Skeletal muscle tissue (tissue), 4 donors: ENCODE results near the gene AKAP13. TPM values are rescaled to one million over a fixed set of nuclear protein-coding genes. Genes with fewer than 3 reads are reported as not detected.

Experiments
- H3K27ac ChIP-seq: one replicate; pipeline ENCODE4 v1.7.0; 2013; ENCODE audit warnings: mild to moderate bottlenecking, low read depth, low read length, inconsistent platforms
- H3K27me3 ChIP-seq, 3 donors: one replicate each; pipeline ENCODE4 v1.7.0; 2013; ENCODE audit warnings: low read length in 3 of 3; ENCODE audit not compliant: control insufficient read depth in 3 of 3, insufficient read depth in 3 of 3
- H3K36me3 ChIP-seq, 3 donors: one replicate each; pipeline ENCODE4 v1.7.0; 2013; ENCODE audit warnings: low read length in 3 of 3; ENCODE audit not compliant: control insufficient read depth in 3 of 3, insufficient read depth in 3 of 3
- H3K4me1 ChIP-seq, 3 donors: one replicate each; pipeline ENCODE4 v1.7.0; 2013; ENCODE audit warnings: low read length in 3 of 3, mild to moderate bottlenecking in 3 of 3; ENCODE audit not compliant: control insufficient read depth in 3 of 3, insufficient read depth in 3 of 3
- H3K4me3 ChIP-seq, 3 donors: one replicate each; pipeline ENCODE4 v1.7.0; 2013; ENCODE audit warnings: low read length in 3 of 3
- H3K9ac ChIP-seq, 3 donors: one replicate each; pipeline ENCODE4 v1.7.0; 2013; ENCODE audit warnings: low read length in 3 of 3, mild to moderate bottlenecking in 3 of 3, moderate library complexity in 2 of 3, low read depth in 1 of 3
- H3K9me3 ChIP-seq, 3 donors: one replicate each; pipeline ENCODE4 v1.7.0; 2013; ENCODE audit warnings: low read length in 3 of 3; ENCODE audit not compliant: control insufficient read depth in 3 of 3
- total RNA-seq: library from RNA; depleted of rRNA; stranded (reverse); fragments of >200 nt; gene quantifications from one replicate; pipeline ENCODE4 v1.2.3, GENCODE V29; 2014
- donor health status: Osteomylitis.

AKAP13 gene
- total RNA-seq, 1 donor from 2014 or later: 129 TPM

DNA sequence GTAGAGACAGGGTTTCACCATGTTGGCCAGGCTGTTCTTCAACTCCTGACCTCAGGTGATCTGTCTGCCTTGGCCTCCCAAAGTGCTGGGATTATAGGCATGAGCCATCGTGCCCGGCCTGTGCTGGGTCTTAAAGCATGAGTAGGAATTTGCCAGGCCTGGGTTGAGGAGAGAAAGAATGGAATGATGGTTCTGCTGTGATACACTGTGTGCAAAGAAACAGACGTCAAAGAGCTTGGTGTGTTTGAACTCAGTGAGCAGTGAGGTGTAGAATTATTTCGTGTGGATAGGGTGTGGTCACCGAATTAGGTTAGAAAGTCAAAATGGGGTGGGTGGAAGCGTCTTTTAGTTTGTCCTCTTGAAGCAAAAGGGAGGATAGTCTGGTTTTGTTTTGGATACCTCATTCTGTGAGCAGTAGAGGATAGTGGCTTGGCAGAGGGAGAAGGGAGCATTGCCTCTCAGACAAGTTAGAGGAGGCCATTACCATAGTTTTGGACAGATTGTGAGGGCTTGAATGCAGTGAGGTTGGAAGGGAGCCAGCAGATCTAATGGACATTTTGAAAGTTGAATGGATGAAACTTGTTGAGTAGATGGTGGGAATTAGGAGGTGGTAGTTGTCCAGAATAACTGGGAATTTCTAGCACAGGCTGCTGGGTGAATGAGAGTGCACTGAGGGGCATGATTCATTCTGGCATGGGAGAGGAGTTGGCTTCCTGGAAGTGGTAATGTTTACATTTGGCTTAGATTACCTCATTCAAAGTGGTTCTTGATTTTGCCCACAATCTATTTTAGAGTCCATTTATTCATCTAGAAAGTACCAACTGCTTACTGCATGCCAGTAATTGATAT, 27.2 kb downstream of the AKAP13 start:
- Histone ChIP-seq H3K9ac (no peak overlapping the region), H3K4me1 (peaks cover 11 to 26% (median 22%) of the 10 kb centered on the region in 3 donors), H3K36me3 (no peaks in the 10 kb centered on the region), H3K27me3 (no peaks in the 10 kb centered on the region), H3K27ac (no peak overlapping the region), H3K9me3 (no peaks in the 10 kb centered on the region), H3K4me3 (no peak overlapping the region)

DNA sequence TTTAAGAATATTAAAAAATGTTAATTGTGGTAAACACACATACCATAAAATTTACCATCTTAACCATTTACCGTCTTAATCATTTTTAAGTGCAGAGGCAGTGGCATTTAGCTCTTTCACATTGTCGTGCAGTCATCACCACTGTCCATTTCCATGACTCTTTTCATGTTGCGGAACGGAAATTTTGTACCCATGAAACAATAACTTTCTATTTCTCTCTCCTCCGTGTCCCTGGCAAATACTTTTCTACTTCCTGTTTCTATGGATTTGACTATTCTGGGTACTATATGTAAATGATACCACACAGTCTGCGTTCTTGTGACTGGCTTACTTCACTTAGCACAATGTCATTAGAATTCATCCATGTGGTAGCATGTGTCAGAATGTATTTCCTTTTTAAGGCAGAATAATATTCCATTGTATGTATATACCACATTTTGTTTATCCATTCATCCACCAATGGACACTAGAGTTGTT, 27.9 kb downstream of the AKAP13 start:
- no peaks in the 10 kb centered on the region for H3K27me3 ChIP-seq
- peaks cover 12 to 28% (median 22%) of the 10 kb centered on the region in 3 donors for H3K4me1 ChIP-seq
- H3K4me3 ChIP-seq: no peak overlapping the region
- no peak overlapping the region for H3K9ac ChIP-seq
- no peaks in the 10 kb centered on the region for H3K36me3 ChIP-seq
- H3K27ac ChIP-seq: no peak overlapping the region
- no peaks in the 10 kb centered on the region for H3K9me3 ChIP-seq

DNA sequence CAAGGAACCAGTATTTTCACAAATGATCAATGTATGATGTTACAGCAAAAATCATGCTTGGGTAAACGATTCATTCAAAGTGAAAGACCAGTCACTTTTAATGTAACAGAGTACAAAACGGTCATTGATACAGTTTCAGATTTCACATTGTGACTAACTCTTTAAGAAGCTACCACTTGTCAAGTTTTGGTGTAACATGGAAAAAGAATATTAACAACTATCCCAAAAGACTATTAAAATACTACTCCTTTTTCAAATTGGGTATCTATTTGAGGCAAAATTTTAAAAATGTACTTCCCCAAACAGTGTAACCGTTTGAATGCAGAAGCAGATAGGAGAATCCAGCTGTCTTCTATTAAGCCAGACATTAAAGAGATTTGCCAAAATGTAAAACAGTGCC, 31.7 kb downstream of the AKAP13 start:
- Histone ChIP-seq H3K27ac (no peak overlapping the region), H3K4me3 (no peak overlapping the region), H3K9me3 (no peaks in the 10 kb centered on the region), H3K27me3 (no peaks in the 10 kb centered on the region), H3K9ac (no peak overlapping the region), H3K4me1 (peaks cover 7 to 9% (median 8%) of the 10 kb centered on the region in 3 donors), H3K36me3 (no peaks in the 10 kb centered on the region)

DNA sequence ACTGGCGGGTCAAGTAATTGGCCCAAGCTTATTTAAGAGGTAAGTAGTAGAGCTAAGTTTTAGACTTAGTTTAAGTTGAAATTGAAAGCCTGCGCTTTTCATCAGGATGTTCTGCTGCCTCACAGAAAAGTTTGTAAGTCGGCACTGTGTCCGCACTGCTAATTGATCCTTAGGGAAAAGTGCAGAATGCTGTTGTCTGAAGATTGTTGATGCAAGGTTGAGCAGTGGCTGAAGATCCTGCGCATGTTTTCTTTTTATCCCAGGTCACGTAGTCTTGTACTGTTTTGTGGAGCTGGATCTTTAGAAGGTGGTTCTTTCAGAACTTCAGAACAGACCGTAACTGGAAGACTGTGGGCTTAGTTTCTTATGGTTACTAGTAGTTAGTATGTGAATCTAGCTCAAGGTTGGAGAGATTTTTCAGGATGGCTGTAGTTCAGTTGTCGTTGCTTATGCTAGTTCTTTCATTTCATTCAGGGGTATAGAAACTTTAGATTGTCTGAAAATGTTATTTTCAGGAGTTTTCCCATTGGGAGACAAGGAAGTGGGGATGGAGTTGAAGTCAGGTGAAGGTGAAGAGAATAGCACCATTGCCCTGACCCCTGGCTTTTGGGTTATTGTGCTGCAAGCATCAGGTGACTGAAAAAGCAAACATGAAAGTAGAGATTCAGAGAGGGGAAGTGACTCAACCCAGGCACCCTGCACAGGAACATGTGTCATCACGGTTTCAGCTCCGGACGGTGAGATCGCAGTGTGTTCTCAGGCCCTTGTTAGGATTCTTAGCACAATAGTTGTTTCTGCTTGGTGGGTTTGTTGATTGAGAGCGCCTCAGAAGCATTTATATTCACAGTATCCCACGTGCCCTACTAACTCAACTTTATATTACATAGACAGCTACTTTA, 32.8 kb downstream of the AKAP13 start:
- Histone ChIP-seq H3K4me1 (peaks cover 0 to 4% (median 2%) of the 10 kb centered on the region in 3 donors), H3K36me3 (no peaks in the 10 kb centered on the region), H3K27ac (no peak overlapping the region), H3K27me3 (no peaks in the 10 kb centered on the region), H3K9me3 (no peaks in the 10 kb centered on the region), H3K4me3 (peak overlapping the region in 1 of 3 donors; percentile 49), H3K9ac (peak overlapping the region in 1 of 3 donors; percentile 28)

DNA sequence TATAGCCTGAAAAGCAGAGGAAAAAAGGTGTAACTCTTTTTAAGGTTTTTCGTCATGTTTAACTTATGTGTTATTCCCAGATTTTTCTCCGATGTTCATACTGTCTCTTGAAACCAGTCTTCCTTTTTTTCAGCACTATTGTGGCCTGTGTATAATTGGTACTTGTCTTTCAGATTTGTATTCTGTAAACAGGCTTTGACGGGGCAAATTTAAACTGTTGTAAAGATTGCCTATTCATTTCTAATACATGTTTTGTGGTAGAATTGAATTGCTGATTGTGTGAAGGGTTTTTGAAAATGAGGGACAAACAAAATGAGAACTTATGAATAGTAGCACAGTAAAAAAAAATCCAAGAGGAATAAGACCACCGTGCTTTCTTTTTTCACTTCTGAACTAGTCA, 33.6 kb downstream of the AKAP13 start:
- no peaks in the 10 kb centered on the region for H3K27me3 ChIP-seq
- H3K4me1 ChIP-seq: peaks cover 0 to 4% (median 2%) of the 10 kb centered on the region in 3 donors
- no peak overlapping the region for H3K9ac ChIP-seq
- no peaks in the 10 kb centered on the region for H3K36me3 ChIP-seq
- no peaks in the 10 kb centered on the region for H3K9me3 ChIP-seq
- no peak overlapping the region for H3K27ac ChIP-seq
- H3K4me3 ChIP-seq: no peak overlapping the region

DNA sequence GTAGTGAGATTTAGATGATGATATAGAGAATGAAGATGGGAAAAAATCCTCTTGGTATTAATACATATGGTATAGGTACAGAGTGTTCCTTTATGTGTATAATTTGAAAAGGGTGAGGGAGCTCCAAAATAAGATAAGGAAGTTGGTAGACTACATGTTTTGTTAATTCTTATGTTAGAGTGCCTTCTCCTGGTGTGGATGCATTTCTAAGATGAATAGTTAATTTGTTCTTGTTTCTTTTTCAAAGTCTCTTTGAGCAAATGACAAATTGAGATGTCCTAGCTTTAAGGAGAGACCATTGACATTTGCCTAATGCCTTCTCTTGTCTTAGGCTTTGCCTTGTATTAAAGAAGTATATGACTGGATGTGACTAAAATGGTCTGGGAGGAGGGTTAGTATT, 34.1 kb downstream of the AKAP13 start:
- Histone ChIP-seq H3K36me3 (no peaks in the 10 kb centered on the region), H3K9me3 (no peaks in the 10 kb centered on the region), H3K4me1 (peaks cover 0 to 4% (median 2%) of the 10 kb centered on the region in 3 donors), H3K4me3 (no peak overlapping the region), H3K27ac (no peak overlapping the region), H3K27me3 (no peaks in the 10 kb centered on the region), H3K9ac (no peak overlapping the region)

DNA sequence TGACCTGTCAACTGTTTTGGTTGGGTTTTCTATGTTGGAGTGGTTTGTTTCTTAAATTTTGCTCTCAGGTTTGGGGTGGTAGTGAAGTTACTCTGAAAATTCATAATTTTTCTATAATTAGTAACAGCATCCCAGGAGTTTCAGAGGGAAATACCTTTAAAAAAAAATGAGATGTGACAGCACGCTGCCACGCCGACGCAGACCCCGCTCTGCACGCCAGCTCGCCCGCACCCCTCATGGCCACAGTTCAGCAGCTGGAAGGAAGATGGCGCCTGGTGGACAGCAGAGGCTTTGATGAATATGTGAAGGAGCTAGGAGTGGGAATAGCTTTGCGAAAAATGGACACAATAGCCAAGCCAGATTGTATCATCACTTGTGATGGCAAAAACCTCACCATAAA, 34.6 kb downstream of the AKAP13 start:
- H3K9ac ChIP-seq: no peak overlapping the region

DNA sequence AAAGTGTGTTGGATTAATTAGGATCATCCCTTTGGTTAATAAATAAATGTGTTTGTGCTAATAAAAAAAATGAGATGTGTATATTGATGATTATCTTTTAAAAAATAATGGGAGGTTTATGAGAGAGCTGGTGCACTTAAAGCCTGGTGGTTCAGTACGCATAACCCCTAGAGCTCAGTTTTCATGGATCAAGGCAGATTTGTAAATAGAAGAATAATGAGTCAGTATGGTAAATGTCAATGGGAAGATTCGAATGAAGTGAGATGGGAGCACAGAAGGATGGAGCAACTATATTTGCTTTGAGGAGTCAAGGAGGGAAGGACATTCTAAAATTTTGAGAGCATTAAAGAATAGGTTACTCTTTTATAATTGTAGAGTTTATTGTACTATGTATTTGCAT, 35.4 kb downstream of the AKAP13 start:
- Histone ChIP-seq H3K27me3 (no peaks in the 10 kb centered on the region), H3K4me1 (peaks cover 0 to 4% (median 2%) of the 10 kb centered on the region in 3 donors), H3K9me3 (no peaks in the 10 kb centered on the region), H3K9ac (no peak overlapping the region), H3K27ac (no peak overlapping the region), H3K36me3 (no peaks in the 10 kb centered on the region), H3K4me3 (no peak overlapping the region)

More for the DNA sequence above, 34.6 kb downstream of the AKAP13 start:
- Histone ChIP-seq H3K27me3 (no peaks in the 10 kb centered on the region), H3K27ac (no peak overlapping the region), H3K4me3 (no peak overlapping the region), H3K9me3 (no peaks in the 10 kb centered on the region), H3K36me3 (no peaks in the 10 kb centered on the region), H3K4me1 (peaks cover 0 to 4% (median 2%) of the 10 kb centered on the region in 3 donors)

DNA sequence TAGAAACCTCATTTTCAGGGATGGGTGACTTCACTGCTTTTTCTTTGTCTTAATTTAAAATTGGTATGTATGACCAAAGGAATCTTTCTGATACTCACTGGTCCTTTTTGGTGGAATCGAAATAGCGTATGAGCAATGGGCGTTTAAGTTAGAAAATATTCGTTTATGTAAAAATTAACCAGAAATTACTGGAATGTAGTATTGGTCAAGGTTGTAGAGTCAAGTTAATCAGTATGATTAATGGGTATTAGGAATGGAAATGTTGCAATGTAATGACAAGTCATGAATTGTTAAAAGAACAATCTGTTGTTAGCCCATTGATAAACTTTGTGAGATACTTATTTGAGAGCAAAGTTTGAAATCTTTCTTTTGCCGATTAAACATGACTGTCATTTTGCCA, 36.9 kb downstream of the AKAP13 start:
- Histone ChIP-seq H3K9me3 (no peaks in the 10 kb centered on the region), H3K4me3 (no peak overlapping the region), H3K9ac (no peak overlapping the region), H3K4me1 (peaks cover 9 to 12% (median 10%) of the 10 kb centered on the region in 3 donors), H3K27me3 (no peaks in the 10 kb centered on the region), H3K36me3 (no peaks in the 10 kb centered on the region), H3K27ac (no peak overlapping the region)
